Tibial nerve (tissue), 4 donors: Measurements from ENCODE around the gene OSBPL8.

Experiments used
- CTCF ChIP-seq, 5 experiments: fragments of 200-600 bp in 3 of 5; fragments of 450-650 bp in 2 of 5; sonication (generic) in 3 of 5; IDR thresholded peaks; one replicate each; pipeline ENCODE4 v1.5.1; 2016 to 2019; ENCODE audit warnings: antibody characterized with exemption in 5 of 5, mild to moderate bottlenecking in 3 of 5, moderate library complexity in 2 of 5
- EP300 ChIP-seq, 2 donors: sonication (generic); formaldehyde crosslinking; IDR thresholded peaks; one replicate each; pipeline ENCODE4 v1.6.1; 2017; ENCODE audit warnings: antibody characterized with exemption in 2 of 2, mild to moderate bottlenecking in 1 of 2
- POLR2A ChIP-seq, 2 donors: fragments of 450-650 bp; IDR thresholded peaks; one replicate each; pipeline ENCODE4 v1.6.1; 2017; ENCODE audit warnings: antibody characterized with exemption in 2 of 2, mild to moderate bottlenecking in 2 of 2, moderate library complexity in 2 of 2

- no peak for TF ChIP-seq CTCF (IDR thresholded peaks at IDR 0.05)
- no peak for TF ChIP-seq EP300 (IDR thresholded peaks at IDR 0.05)
- no peak for TF ChIP-seq POLR2A (IDR thresholded peaks at IDR 0.05)
Measured at GRCh38 chr12:76501390-76501789, 58.2 kb downstream of the OSBPL8 start.
